Endothelial cell (in vitro differentiated cells): ENCODE data around the gene SESN3. TPM values are rescaled to one million over a fixed set of nuclear protein-coding genes. Genes with fewer than 3 reads are reported as not detected.

Experiments
- DNase-seq: peaks from one replicate; pipeline ENCODE4 v3.0.0; 2021; ENCODE audit warnings: low spot score
- H3K27ac Mint-ChIP-seq: one replicate; pipeline ENCODE4 v1.8.0; 2021; ENCODE audit warnings: mixed read lengths, inconsistent platforms; ENCODE audit not compliant: unreplicated experiment
- H3K27me3 Mint-ChIP-seq: one replicate; pipeline ENCODE4 v1.8.0; 2021; ENCODE audit warnings: mild to moderate bottlenecking, moderate library complexity, mixed read lengths, inconsistent platforms; ENCODE audit not compliant: unreplicated experiment
- H3K36me3 Mint-ChIP-seq: one replicate; pipeline ENCODE4 v1.8.0; 2021; ENCODE audit warnings: mild to moderate bottlenecking, low read depth, mixed read lengths, inconsistent platforms; ENCODE audit not compliant: unreplicated experiment
- H3K4me1 Mint-ChIP-seq: one replicate; pipeline ENCODE4 v1.8.0; 2021; ENCODE audit warnings: mild to moderate bottlenecking, mixed read lengths, inconsistent platforms; ENCODE audit not compliant: unreplicated experiment
- H3K4me3 Mint-ChIP-seq: one replicate; pipeline ENCODE4 v1.8.0; 2021; ENCODE audit warnings: mild to moderate bottlenecking, mixed read lengths, inconsistent platforms; ENCODE audit not compliant: unreplicated experiment
- H3K9me3 Mint-ChIP-seq: one replicate; pipeline ENCODE4 v1.8.0; 2021; ENCODE audit warnings: mixed read lengths, inconsistent platforms; ENCODE audit not compliant: unreplicated experiment
- CTCF ChIP-seq: fragments of 200-600 bp; sonication (generic); IDR thresholded peaks from one replicate; pipeline ENCODE4 v1.5.0; 2021; ENCODE audit warnings: antibody characterized with exemption; ENCODE audit not compliant: unreplicated experiment
- total RNA-seq: library from RNA; stranded (reverse); fragmentation: NEBNext Ultra II Directional; extraction: Animal tissue kit (Norgen Biotek cat#: 25700); gene quantifications from one replicate; pipeline ENCODE4 v1.2.1, GENCODE V29; 2021; ENCODE audit not compliant: unreplicated experiment

SESN3 gene
- total RNA-seq, 1 donor from 2014 or later = 94.5 TPM

- H3K27me3 Mint-ChIP-seq = no peaks in the 10 kb centered on the region
- TF ChIP-seq CTCF = no peak
- peak overlapping the region; percentile 3 for H3K27ac Mint-ChIP-seq
- no peak for DNase-seq
- no peaks in the 10 kb centered on the region for H3K9me3 Mint-ChIP-seq
- H3K36me3 Mint-ChIP-seq = no peaks in the 10 kb centered on the region
- peaks cover 8% of the 10 kb centered on the region for H3K4me1 Mint-ChIP-seq
- peak overlapping the region; percentile 15 for H3K4me3 Mint-ChIP-seq
These were observed 55.1 kb downstream of the SESN3 start for GRCh38 chr11:95175818-95176380.

- peaks cover 2% of the 10 kb centered on the region for H3K27me3 Mint-ChIP-seq
- no peak for TF ChIP-seq CTCF
- H3K36me3 Mint-ChIP-seq = no peaks in the 10 kb centered on the region
- no peak for DNase-seq
- no peaks in the 10 kb centered on the region for H3K9me3 Mint-ChIP-seq
- no peak overlapping the region for H3K27ac Mint-ChIP-seq
- peaks cover 15% of the 10 kb centered on the region for H3K4me1 Mint-ChIP-seq
- H3K4me3 Mint-ChIP-seq = no peak overlapping the region
These were observed 60.7 kb downstream of the SESN3 start for GRCh38 chr11:95170294-95170693.

- H3K9me3 Mint-ChIP-seq = no peaks in the 10 kb centered on the region
- H3K4me1 Mint-ChIP-seq = peaks cover 15% of the 10 kb centered on the region
- no peak for TF ChIP-seq CTCF
- no peak overlapping the region for H3K27ac Mint-ChIP-seq
- DNase-seq = no peak
- H3K36me3 Mint-ChIP-seq = no peaks in the 10 kb centered on the region
- peaks cover 2% of the 10 kb centered on the region for H3K27me3 Mint-ChIP-seq
- H3K4me3 Mint-ChIP-seq = no peak overlapping the region
These were observed 64.2 kb downstream of the SESN3 start for GRCh38 chr11:95166781-95167180.

GRCh38 chr11:95165638-95166037 lies 65.4 kb downstream of the SESN3 start:
- Mint-ChIP-seq H3K9me3 (no peaks in the 10 kb centered on the region), H3K4me1 (peaks cover 19% of the 10 kb centered on the region), H3K36me3 (no peaks in the 10 kb centered on the region), H3K4me3 (no peak overlapping the region), H3K27ac (no peak overlapping the region), H3K27me3 (peaks cover 2% of the 10 kb centered on the region)
- no peak for TF ChIP-seq CTCF
- DNase-seq = no peak

- Mint-ChIP-seq H3K36me3 (no peaks in the 10 kb centered on the region), H3K9me3 (no peaks in the 10 kb centered on the region), H3K4me3 (no peak overlapping the region), H3K4me1 (peaks cover 10% of the 10 kb centered on the region), H3K27ac (no peak overlapping the region), H3K27me3 (no peaks in the 10 kb centered on the region)
- TF ChIP-seq CTCF = no peak
- no peak for DNase-seq
These were observed 67.9 kb downstream of the SESN3 start for GRCh38 chr11:95163106-95163505.
